ENCODE results near the gene ALG12. TPM values are rescaled to one million over a fixed set of nuclear protein-coding genes. Genes with fewer than 3 reads are reported as not detected.

The ALG12 gene
- polyA plus RNA-seq, 1 donor from 2014 or later, result 14.3 TPM

- Histone ChIP-seq H3K9me2 (ENCODE audit: insufficient read depth, low read length) (no peaks in the 10 kb centered on the region), H3K4me3 (ENCODE audit: low read length) (no peak overlapping the region), H3K9me3 (ENCODE audit: low read length) (peaks cover 15% of the 10 kb centered on the region), H2AFZ (ENCODE audit: low read depth, low read length) (no peak overlapping the region), H3F3A (ENCODE audit: insufficient read depth, low read length, poor library complexity, severe bottlenecking) (no peaks in the 10 kb centered on the region), H3K9ac (ENCODE audit: low read length) (no peak overlapping the region), H3K27me3 (ENCODE audit: insufficient read depth, low read depth, low read length) (no peaks in the 10 kb centered on the region), H3K4me2 (ENCODE audit: low read length) (no peak overlapping the region), H3K79me2 (replicated peaks; ENCODE audit: insufficient read depth, low read length) (peaks cover 85% of the 10 kb centered on the region), H3K27ac (ENCODE audit: low read length) (no peak overlapping the region), H3K36me3 (ENCODE audit: insufficient read depth, low read length) (no peaks in the 10 kb centered on the region), H4K20me1 (ENCODE audit: insufficient read depth) (no peaks in the 10 kb centered on the region)
- TF ChIP-seq TAF1 (IDR thresholded peaks at IDR 0.05; ENCODE audit: low read depth) (no peak), EZH2 (IDR thresholded peaks at IDR 0.05; ENCODE audit: borderline replicate concordance, insufficient read depth, low read length, poor library complexity, severe bottlenecking) (no peak), REST (IDR thresholded peaks at IDR 0.05; ENCODE audit: borderline replicate concordance) (no peak), SMC3 (conservative IDR thresholded peaks at IDR 0.05; ENCODE audit: poor library complexity) (no peak), POLR2AphosphoS5 (IDR thresholded peaks at IDR 0.05) (no peak), RAD21 (conservative IDR thresholded peaks at IDR 0.05) (no peak), EP300 (conservative IDR thresholded peaks at IDR 0.05; ENCODE audit: poor library complexity, severe bottlenecking) (no peak), CTCF (IDR thresholded peaks at IDR 0.05; ENCODE audit: poor library complexity, severe bottlenecking) (no peak), MXI1 (conservative IDR thresholded peaks at IDR 0.05; ENCODE audit: poor library complexity, severe bottlenecking) (no peak)
These were observed 46.8 kb downstream of the ALG12 start for GRCh38 chr22:49871482-49871881.

GRCh38 chr22:49869845-49870712, 48.2 kb downstream of the ALG12 start:
- Histone ChIP-seq H3K9me2 (ENCODE audit: insufficient read depth, low read length) (no peaks in the 10 kb centered on the region), H3K9ac (ENCODE audit: low read length) (no peak overlapping the region), H3K27ac (ENCODE audit: low read length) (no peak overlapping the region), H3K36me3 (ENCODE audit: insufficient read depth, low read length) (no peaks in the 10 kb centered on the region), H4K20me1 (ENCODE audit: insufficient read depth) (no peaks in the 10 kb centered on the region), H3K4me2 (ENCODE audit: low read length) (no peak overlapping the region), H3K27me3 (ENCODE audit: insufficient read depth, low read depth, low read length) (no peaks in the 10 kb centered on the region), H3F3A (ENCODE audit: insufficient read depth, low read length, poor library complexity, severe bottlenecking) (no peaks in the 10 kb centered on the region), H3K79me2 (replicated peaks; ENCODE audit: insufficient read depth, low read length) (peaks cover 87% of the 10 kb centered on the region), H2AFZ (ENCODE audit: low read depth, low read length) (no peak overlapping the region), H3K9me3 (ENCODE audit: low read length) (peaks cover 15% of the 10 kb centered on the region), H3K4me3 (ENCODE audit: low read length) (no peak overlapping the region)
- TF ChIP-seq CTCF (IDR thresholded peaks at IDR 0.05; ENCODE audit: poor library complexity, severe bottlenecking) (no peak), SMC3 (conservative IDR thresholded peaks at IDR 0.05; ENCODE audit: poor library complexity) (no peak), TAF1 (IDR thresholded peaks at IDR 0.05; ENCODE audit: low read depth) (no peak), REST (IDR thresholded peaks at IDR 0.05; ENCODE audit: borderline replicate concordance) (no peak), POLR2AphosphoS5 (IDR thresholded peaks at IDR 0.05) (no peak), RAD21 (conservative IDR thresholded peaks at IDR 0.05) (no peak), EZH2 (IDR thresholded peaks at IDR 0.05; ENCODE audit: borderline replicate concordance, insufficient read depth, low read length, poor library complexity, severe bottlenecking) (no peak), MXI1 (conservative IDR thresholded peaks at IDR 0.05; ENCODE audit: poor library complexity, severe bottlenecking) (no peak), EP300 (conservative IDR thresholded peaks at IDR 0.05; ENCODE audit: poor library complexity, severe bottlenecking) (no peak)

Measured in neural cell (in vitro differentiated cells).